ENCODE results near the gene UCK1.
"Not testable (repeated sequence)": the region's sequence is repeated elsewhere in the genome, so short reads cannot be mapped to it uniquely, and the experiment has no call there.

UCK1 gene

GRCh38 chr9:131523086-131523388 is 8.0 kb downstream of the UCK1 start:
- DNase-seq, result no peak

GRCh38 chr9:131522257-131523085 is 8.6 kb downstream of the UCK1 start:
- no peak for DNase-seq

GRCh38 chr9:131521822-131522221 is 9.2 kb downstream of the UCK1 start:
- no peak for DNase-seq

- DNase-seq, result no peak
Measured at GRCh38 chr9:131521203-131521602, 9.9 kb downstream of the UCK1 start.

GRCh38 chr9:131520503-131520902 is 10.6 kb downstream of the UCK1 start:
- DNase-seq, result no peak

- no peak for DNase-seq
Measured at GRCh38 chr9:131518553-131518952, 12.5 kb downstream of the UCK1 start.

GRCh38 chr9:131517761-131518190 is 13.3 kb downstream of the UCK1 start:
- DNase-seq, result no peak

GRCh38 chr9:131516930-131517329 is 14.1 kb downstream of the UCK1 start:
- no peak for DNase-seq

- DNase-seq, result no peak
Measured at GRCh38 chr9:131516100-131516499, 15.0 kb downstream of the UCK1 start.

GRCh38 chr9:131515559-131516031 is 15.5 kb downstream of the UCK1 start:
- DNase-seq, result not testable (repeated sequence)

- DNase-seq, result no peak
Measured at GRCh38 chr9:131513177-131513576, 17.9 kb downstream of the UCK1 start.

GRCh38 chr9:131511880-131512279 is 19.2 kb downstream of the UCK1 start:
- no peak for DNase-seq

GRCh38 chr9:131511416-131511815 is 19.6 kb downstream of the UCK1 start:
- no peak for DNase-seq

- no peak for DNase-seq
Measured at GRCh38 chr9:131505012-131505411, 26.1 kb downstream of the UCK1 start.

GRCh38 chr9:131503626-131504465 is 27.2 kb downstream of the UCK1 start:
- peak; percentile 85 to 88 for DNase-seq

- DNase-seq, result peak; percentile 93
Measured at GRCh38 chr9:131502781-131503625, 28.1 kb downstream of the UCK1 start, which contains the start of gene POMT1. Gene POMT1, plus strand, starts transcription at chr9:131502918. Its CDS starts 1,301 bp downstream, at chr9:131504219.

GRCh38 chr9:131500939-131501541 is 30.0 kb downstream of the UCK1 start:
- DNase-seq, result peak; percentile 76 to 80

GRCh38 chr9:131500377-131500776 is 30.7 kb downstream of the UCK1 start:
- DNase-seq, result peak; percentile 80 to 84

GRCh38 chr9:131499254-131499767 is 31.8 kb downstream of the UCK1 start:
- no peak for DNase-seq

- no peak for DNase-seq
Measured at GRCh38 chr9:131496844-131497405, 34.1 kb downstream of the UCK1 start.

GRCh38 chr9:131495785-131496184 is 35.3 kb downstream of the UCK1 start:
- DNase-seq, result no peak
